Measurements from ENCODE around the gene SPAG6. TPM values are rescaled to one million over a fixed set of nuclear protein-coding genes. Genes with fewer than 3 reads are reported as not detected.

SPAG6 gene
- polyA plus RNA-seq, 3 donors: 0.11 to 0.13 TPM; not detected in 1

DNA sequence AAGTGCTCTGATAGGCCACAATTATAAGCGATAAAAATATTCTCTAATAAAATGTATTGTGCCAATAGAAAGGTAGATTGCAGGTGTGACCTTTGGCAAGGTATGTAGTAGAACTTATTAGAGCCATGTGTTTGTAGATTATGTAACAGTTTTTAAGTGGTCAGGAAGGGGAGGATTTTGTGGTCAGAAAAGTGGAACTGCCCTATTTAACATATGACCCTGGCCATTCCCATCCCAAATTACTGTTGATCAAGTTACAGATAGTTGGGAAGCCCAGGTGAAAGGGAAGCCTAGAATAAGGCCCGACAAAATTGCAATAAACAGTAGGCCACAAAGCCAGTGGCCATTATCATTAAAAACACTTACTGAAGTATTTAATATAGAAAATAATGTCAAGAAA, 89.2 kb downstream of the SPAG6 start:
- peak in 2 of 3 donors; percentile 19 to 43 for DNase-seq
- H3K4me1 ChIP-seq (ENCODE audit: control insufficient read depth in 1 of 2, insufficient read depth in 2 of 2, low read length in 2 of 2): peaks cover 28 to 46% of the 10 kb centered on the region in 2 donors
- Mint-ChIP-seq H3K4me1 (peaks cover 37% of the 10 kb centered on the region), H3K36me3 (peaks cover 0 to 6% of the 10 kb centered on the region in 2 donors), H3K27ac (peak overlapping the region in 4 of 7 donors; percentile 36 to 77 (median 65)), H3K9me3 (peaks cover 0 to 4% (median 0%) of the 10 kb centered on the region in 7 donors), H3K27me3 (ENCODE audit: low read depth in 3 of 3) (peaks cover 15 to 38% (median 17%) of the 10 kb centered on the region in 3 donors), H3K4me3 (no peak overlapping the region)
- intact Hi-C loops (cut with micrococcal nuclease): loop anchor here (10.0 kb wide), 5 partner anchors 60 to 430 kb away; partner anchors contain the start of genes SPAG6 (in 2 of the 2) and DNAJC1 (in 1 of the 2)
- H3K27me3 ChIP-seq (ENCODE audit: control insufficient read depth in 2 of 2, insufficient read depth in 2 of 2, low read length in 2 of 2): peaks cover 6 to 17% of the 10 kb centered on the region in 2 donors
- H3K4me3 ChIP-seq (replicated peaks in 1 of 3; ENCODE audit: low read depth in 2 of 3, low read length in 3 of 3): no peak overlapping the region
- no peaks in the 10 kb centered on the region for H3K36me3 ChIP-seq (replicated peaks in 1 of 2; ENCODE audit: control insufficient read depth in 1 of 2, insufficient read depth in 2 of 2, low read length in 2 of 2)
- H3K27ac ChIP-seq (ENCODE audit: low read depth in 1 of 2, low read length in 2 of 2): no peak overlapping the region
- H3K9me3 ChIP-seq (replicated peaks in 1 of 2; ENCODE audit: control insufficient read depth in 1 of 2, insufficient read depth in 1 of 2, low read length in 2 of 2): no peaks in the 10 kb centered on the region
- TF ChIP-seq, protein P1, sequence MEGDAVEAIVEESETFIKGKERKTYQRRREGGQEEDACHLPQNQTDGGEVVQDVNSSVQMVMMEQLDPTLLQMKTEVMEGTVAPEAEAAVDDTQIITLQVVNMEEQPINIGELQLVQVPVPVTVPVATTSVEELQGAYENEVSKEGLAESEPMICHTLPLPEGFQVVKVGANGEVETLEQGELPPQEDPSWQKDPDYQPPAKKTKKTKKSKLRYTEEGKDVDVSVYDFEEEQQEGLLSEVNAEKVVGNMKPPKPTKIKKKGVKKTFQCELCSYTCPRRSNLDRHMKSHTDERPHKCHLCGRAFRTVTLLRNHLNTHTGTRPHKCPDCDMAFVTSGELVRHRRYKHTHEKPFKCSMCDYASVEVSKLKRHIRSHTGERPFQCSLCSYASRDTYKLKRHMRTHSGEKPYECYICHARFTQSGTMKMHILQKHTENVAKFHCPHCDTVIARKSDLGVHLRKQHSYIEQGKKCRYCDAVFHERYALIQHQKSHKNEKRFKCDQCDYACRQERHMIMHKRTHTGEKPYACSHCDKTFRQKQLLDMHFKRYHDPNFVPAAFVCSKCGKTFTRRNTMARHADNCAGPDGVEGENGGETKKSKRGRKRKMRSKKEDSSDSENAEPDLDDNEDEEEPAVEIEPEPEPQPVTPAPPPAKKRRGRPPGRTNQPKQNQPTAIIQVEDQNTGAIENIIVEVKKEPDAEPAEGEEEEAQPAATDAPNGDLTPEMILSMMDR (IDR thresholded peaks at IDR 0.05): no peak
- no CpG with 5 or more reads among the region's 2 CpGs for WGBS (ENCODE audit: insufficient coverage)
- H3K9ac ChIP-seq (ENCODE audit: insufficient read depth, low read length, poor library complexity, severe bottlenecking): no peak overlapping the region
- peak overlapping the region; percentile 5 for H3K4me2 ChIP-seq (replicated peaks; ENCODE audit: extremely low read depth, low read length, poor library complexity, severe bottlenecking)
- H4K20me1 ChIP-seq (ENCODE audit: insufficient read depth, low read length): no peaks in the 10 kb centered on the region
- no peak overlapping the region for H2AFZ ChIP-seq (ENCODE audit: insufficient read depth, low read depth, low read length, poor library complexity, severe bottlenecking)
- H3K79me2 ChIP-seq (ENCODE audit: insufficient read depth, low read length): no peaks in the 10 kb centered on the region

GRCh38 chr10:22435650-22436049, 90.4 kb downstream of the SPAG6 start:
- Histone ChIP-seq H4K20me1 (ENCODE audit: insufficient read depth, low read length) (no peaks in the 10 kb centered on the region), H3K4me2 (replicated peaks; ENCODE audit: extremely low read depth, low read length, poor library complexity, severe bottlenecking) (no peak overlapping the region), H3K9me3 (replicated peaks in 1 of 2; ENCODE audit: control insufficient read depth in 1 of 2, insufficient read depth in 1 of 2, low read length in 2 of 2) (no peaks in the 10 kb centered on the region), H3K36me3 (replicated peaks in 1 of 2; ENCODE audit: control insufficient read depth in 1 of 2, insufficient read depth in 2 of 2, low read length in 2 of 2) (no peaks in the 10 kb centered on the region), H3K9ac (ENCODE audit: insufficient read depth, low read length, poor library complexity, severe bottlenecking) (no peak overlapping the region), H3K27me3 (ENCODE audit: control insufficient read depth in 2 of 2, insufficient read depth in 2 of 2, low read length in 2 of 2) (peaks cover 3 to 24% of the 10 kb centered on the region in 2 donors), H3K79me2 (ENCODE audit: insufficient read depth, low read length) (no peaks in the 10 kb centered on the region), H3K27ac (ENCODE audit: low read depth in 1 of 2, low read length in 2 of 2) (no peak overlapping the region), H3K4me3 (replicated peaks in 1 of 3; ENCODE audit: low read depth in 2 of 3, low read length in 3 of 3) (no peak overlapping the region), H3K4me1 (ENCODE audit: control insufficient read depth in 1 of 2, insufficient read depth in 2 of 2, low read length in 2 of 2) (peaks cover 28 to 46% of the 10 kb centered on the region in 2 donors), H2AFZ (ENCODE audit: insufficient read depth, low read depth, low read length, poor library complexity, severe bottlenecking) (no peak overlapping the region)
- DNase-seq: no peak
- 98% methylated on average over 8 of the region's 10 CpGs for WGBS (ENCODE audit: insufficient coverage)
- H3K4me3 Mint-ChIP-seq: peak overlapping the region; percentile 27 to 97
- intact Hi-C loops (cut with micrococcal nuclease): loop anchor here (5.0 to 10.0 kb wide), 8 partner anchors 61 to 433 kb away; partner anchors contain the start of genes DNAJC1 (in 2 of the 2), SPAG6 (in 2 of the 2) and BMI1 (in 1 of the 2)
- peak overlapping the region in 2 of 7 donors; percentile 28 to 53 for H3K27ac Mint-ChIP-seq
- peaks cover 0 to 4% (median 0%) of the 10 kb centered on the region in 7 donors for H3K9me3 Mint-ChIP-seq
- peaks cover 37% of the 10 kb centered on the region for H3K4me1 Mint-ChIP-seq
- peaks cover 0 to 6% of the 10 kb centered on the region in 2 donors for H3K36me3 Mint-ChIP-seq
- H3K27me3 Mint-ChIP-seq (ENCODE audit: low read depth in 3 of 3): peaks cover 16 to 36% (median 19%) of the 10 kb centered on the region in 3 donors
- TF ChIP-seq, protein P1 (IDR thresholded peaks at IDR 0.05): no peak

Data from CD14-positive monocyte (primary cell).